Omental fat pad (tissue), 4 donors: ENCODE measurements around the gene FAM13A. TPM values are rescaled to one million over a fixed set of nuclear protein-coding genes. Genes with fewer than 3 reads are reported as not detected.

Experiments used
- ATAC-seq: fragments of 150-250 bp; one replicate; pipeline ENCODE4 v1.9.1; 2016; ENCODE audit warnings: mild to moderate bottlenecking, moderate library complexity; ENCODE audit not compliant: low FRiP score
- DNase-seq: peaks from one replicate; pipeline ENCODE4 v3.0.0-alpha.2; 2019; ENCODE audit warnings: low spot score
- total RNA-seq, 4 donors: library from RNA; depleted of rRNA; stranded (reverse); fragments of >200 nt; gene quantifications; one replicate each; pipeline ENCODE4 v1.1.0, GENCODE V29; 2016
- TF ChIP-seq, protein P1 (sequence below), 3 donors: fragments of 450-650 bp; IDR thresholded peaks; one replicate each; pipeline ENCODE4 v1.5.1; 2016 to 2017; ENCODE audit warnings: antibody characterized with exemption in 3 of 3, mild to moderate bottlenecking in 3 of 3, moderate library complexity in 2 of 3

Gene FAM13A
- total RNA-seq, 4 donors from 2014 or later = 48.5 to 84.2 (median 51.2) TPM

DNA sequence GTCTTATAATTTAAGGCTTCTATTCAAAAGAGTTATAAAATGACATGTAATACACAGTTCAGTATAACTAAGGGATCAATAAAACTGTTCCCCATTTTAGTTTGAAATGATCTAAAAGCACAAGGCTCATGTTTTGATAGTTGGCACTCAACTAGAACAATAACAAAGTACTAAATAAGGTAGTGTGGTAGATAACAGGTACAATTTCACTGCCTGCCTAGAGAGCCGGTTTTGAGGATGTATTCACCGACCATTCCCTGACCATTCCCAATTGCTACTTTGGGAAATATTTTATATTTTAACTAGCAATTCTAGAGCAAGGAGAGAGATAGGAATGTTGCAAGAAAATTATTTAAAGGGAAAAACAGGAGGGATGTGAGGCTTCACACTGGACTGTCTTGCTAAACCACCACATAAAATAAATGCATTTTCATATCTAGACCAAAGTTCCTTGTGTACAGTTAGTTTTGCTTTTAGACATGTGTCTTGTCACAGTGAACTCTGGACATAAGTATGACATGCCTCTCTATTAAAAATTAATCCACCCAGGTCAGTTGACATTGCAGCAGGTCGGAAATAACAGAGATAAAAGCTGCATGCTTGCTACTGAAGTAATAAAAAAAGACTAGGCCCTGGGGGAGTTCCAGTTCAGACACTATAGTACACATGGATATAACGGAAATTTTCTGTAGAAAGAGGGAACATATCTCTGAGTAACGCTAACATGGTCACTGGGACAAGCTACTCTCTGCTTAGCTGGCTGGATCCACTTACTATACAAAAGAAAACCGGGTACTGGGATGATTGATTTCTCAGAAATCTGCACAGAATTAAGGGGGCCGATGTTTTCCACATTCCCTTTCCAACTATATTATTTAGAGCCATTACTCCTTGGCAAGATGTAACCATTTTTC lies 303.1 kb downstream of the FAM13A start:
- DNase-seq (no peak), ATAC-seq (no peak)
- TF ChIP-seq, protein P1, sequence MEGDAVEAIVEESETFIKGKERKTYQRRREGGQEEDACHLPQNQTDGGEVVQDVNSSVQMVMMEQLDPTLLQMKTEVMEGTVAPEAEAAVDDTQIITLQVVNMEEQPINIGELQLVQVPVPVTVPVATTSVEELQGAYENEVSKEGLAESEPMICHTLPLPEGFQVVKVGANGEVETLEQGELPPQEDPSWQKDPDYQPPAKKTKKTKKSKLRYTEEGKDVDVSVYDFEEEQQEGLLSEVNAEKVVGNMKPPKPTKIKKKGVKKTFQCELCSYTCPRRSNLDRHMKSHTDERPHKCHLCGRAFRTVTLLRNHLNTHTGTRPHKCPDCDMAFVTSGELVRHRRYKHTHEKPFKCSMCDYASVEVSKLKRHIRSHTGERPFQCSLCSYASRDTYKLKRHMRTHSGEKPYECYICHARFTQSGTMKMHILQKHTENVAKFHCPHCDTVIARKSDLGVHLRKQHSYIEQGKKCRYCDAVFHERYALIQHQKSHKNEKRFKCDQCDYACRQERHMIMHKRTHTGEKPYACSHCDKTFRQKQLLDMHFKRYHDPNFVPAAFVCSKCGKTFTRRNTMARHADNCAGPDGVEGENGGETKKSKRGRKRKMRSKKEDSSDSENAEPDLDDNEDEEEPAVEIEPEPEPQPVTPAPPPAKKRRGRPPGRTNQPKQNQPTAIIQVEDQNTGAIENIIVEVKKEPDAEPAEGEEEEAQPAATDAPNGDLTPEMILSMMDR (IDR thresholded peaks at IDR 0.05) = no peak

DNA sequence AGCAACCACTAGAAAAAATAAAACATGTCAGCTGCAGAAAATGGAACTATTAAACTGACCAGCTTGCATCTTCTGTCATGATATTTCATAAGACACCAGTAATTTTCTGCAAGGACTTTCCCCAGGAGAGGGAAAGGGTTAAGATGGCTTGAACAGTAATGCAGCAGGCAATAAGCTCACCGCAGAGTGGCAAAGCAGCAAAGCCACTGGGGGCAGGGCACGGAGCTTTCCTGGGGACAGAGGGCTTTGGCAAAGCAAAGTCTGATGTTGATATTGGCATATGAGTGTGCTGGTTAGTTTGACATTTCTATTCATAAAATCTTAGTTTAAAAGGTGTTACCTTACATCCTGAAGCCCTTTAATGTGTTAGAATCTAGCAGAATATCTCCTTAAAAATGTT lies 304.2 kb downstream of the FAM13A start:
- ATAC-seq (no peak), DNase-seq (no peak)
- TF ChIP-seq, protein P1 (IDR thresholded peaks at IDR 0.05) = no peak

DNA sequence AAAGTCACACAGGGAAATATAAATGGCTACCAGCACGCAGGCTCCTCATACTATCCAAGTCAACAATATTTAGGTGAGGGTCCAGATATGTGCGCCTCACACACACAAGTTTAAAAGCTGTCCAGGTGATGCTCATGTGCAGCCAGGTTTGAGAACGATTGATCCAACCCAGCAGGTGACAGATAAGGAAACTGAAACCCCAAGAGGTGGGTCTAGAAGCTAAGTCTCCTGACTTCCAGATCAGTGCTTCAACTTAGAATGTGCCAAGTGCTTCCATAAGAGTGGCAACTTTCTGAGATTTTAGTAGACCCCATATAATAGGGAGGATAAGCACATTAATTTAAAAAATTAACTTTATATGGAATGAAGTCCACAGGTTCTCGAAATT lies 304.9 kb downstream of the FAM13A start:
- TF ChIP-seq, protein P1 (IDR thresholded peaks at IDR 0.05) = no peak
- DNase-seq (no peak), ATAC-seq (no peak)

DNA sequence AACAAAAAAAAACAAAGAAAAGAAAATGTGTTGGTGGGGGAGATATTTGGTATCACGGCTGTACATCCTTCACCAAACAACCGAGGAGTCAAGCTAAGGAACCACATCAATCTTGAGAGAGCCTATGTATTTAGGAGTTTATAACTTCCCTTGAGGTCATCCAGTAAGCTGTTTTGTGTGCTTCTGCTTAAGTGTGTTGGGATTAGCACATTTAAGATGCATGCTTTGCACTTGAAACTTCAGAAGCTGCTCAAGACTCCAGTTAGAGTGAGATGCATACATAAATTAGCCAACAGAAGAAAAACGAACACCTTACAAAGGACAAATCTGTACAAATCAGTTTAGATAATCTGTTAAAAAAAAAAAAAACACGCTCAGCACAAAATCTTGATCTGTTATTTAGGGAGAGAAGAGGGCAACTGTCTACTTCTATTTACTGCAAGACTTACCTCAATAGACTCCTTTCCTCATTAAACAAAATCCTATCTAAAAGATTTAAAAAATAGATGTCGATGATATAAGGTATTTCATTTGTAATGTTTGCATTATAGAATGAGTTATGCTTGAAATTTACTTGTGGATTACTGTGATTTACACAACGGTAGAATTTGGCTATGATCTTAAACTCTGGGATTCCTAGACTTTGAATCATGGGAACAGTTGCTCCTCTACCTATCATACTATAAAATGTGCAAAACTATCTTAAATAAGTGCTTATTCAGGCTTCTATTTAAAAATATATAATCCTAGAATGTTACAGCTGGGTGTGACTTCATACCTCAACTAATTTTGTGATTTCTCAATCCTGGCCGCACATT lies 305.5 kb downstream of the FAM13A start:
- no peak for ATAC-seq
- TF ChIP-seq, protein P1 (IDR thresholded peaks at IDR 0.05) = no peak
- no peak for DNase-seq

DNA sequence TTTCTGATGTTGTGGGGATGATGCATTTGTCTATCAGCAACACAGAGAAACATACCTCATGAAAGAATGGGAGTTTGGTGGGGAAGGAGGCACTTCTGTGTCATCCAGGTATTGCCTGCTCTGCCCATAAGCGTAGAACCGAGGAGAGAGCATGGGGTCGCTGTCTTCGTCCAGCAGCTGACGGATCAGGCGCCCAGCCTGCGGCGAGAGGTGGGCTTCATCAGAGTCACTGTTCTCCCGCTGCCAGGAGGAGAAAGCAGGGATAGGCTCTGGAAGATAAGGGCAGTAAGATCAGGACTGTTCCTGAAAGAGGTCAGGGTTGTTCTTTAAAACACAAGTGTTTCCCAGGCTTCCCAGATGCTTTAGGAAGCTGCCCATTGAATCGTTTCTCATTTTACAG lies 306.6 kb downstream of the FAM13A start:
- TF ChIP-seq, protein P1 (IDR thresholded peaks at IDR 0.05) = no peak
- no peak for DNase-seq
- no peak for ATAC-seq

DNA sequence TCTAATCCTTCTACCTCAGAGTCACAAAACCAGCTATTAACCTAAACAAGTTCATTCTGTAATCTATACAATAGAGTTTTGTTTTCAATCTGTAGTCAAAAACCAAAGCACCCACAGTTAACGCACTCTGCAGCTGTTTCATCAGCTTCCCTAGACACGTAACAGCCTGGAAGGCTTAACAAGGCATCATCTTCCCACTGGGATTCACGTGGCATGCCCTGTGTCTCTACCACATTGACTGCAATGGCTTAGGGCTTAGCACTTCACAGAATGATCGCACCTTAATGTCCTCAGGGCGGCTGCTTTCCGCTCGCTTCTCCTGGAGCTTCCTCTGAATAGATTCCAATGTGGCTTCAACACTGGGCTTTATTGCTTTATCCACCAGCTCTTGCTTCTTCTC lies 309.6 kb downstream of the FAM13A start:
- ATAC-seq = no peak
- TF ChIP-seq, protein P1 (IDR thresholded peaks at IDR 0.05) = no peak
- no peak for DNase-seq
